Stimulated activated naive CD8-positive, alpha-beta T cell treated with anti-CD3 and anti-CD28 coated beads, Interleukin-15, Interleukin-2, amounts not matched to agents 100 ng/mL and 50 ng/mL, for 24 hours (primary cell): ENCODE measurements around the gene COCH.

Experiments
- H3K27ac Mint-ChIP-seq: one replicate; pipeline ENCODE4 v1.8.0; 2021; ENCODE audit warnings: mild to moderate bottlenecking, mixed read lengths
- H3K27me3 Mint-ChIP-seq: one replicate; pipeline ENCODE4 v1.8.0; 2021; ENCODE audit warnings: mixed read lengths
- H3K36me3 Mint-ChIP-seq: one replicate; pipeline ENCODE4 v1.8.0; 2021; ENCODE audit warnings: low read depth, mixed read lengths
- H3K4me1 Mint-ChIP-seq: one replicate; pipeline ENCODE4 v1.8.0; 2021; ENCODE audit warnings: low read depth, mixed read lengths
- H3K4me3 Mint-ChIP-seq: one replicate; pipeline ENCODE4 v1.8.0; 2021; ENCODE audit warnings: mild to moderate bottlenecking, mixed read lengths
- H3K9me3 Mint-ChIP-seq: one replicate; pipeline ENCODE4 v1.8.0; 2021; ENCODE audit warnings: mixed read lengths

COCH gene

DNA sequence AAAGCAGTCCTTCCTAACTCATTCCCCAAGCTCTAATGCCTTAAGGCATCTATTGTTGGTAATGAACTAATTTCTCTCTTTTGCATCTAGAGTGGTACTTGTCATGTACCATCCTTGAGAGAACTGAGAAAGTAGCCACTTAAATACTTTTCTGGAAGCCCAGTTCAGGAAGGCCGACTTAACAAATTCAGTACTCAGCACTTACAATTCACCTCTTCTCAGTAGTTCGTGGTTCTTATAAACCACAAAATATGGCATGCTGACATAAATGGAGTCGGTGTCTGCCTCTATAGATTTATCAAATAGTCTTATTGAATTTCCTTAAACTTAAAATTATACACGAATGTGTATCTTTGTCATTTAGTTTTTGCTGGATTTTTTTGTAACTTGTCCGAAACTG, 9.4 kb upstream of the COCH start:
- H3K27me3 Mint-ChIP-seq: peaks cover 37% of the 10 kb centered on the region
- H3K4me1 Mint-ChIP-seq: peaks cover 3% of the 10 kb centered on the region
- H3K36me3 Mint-ChIP-seq: no peaks in the 10 kb centered on the region
- H3K27ac Mint-ChIP-seq: no peak overlapping the region
- no peak overlapping the region for H3K4me3 Mint-ChIP-seq
- H3K9me3 Mint-ChIP-seq: no peaks in the 10 kb centered on the region

DNA sequence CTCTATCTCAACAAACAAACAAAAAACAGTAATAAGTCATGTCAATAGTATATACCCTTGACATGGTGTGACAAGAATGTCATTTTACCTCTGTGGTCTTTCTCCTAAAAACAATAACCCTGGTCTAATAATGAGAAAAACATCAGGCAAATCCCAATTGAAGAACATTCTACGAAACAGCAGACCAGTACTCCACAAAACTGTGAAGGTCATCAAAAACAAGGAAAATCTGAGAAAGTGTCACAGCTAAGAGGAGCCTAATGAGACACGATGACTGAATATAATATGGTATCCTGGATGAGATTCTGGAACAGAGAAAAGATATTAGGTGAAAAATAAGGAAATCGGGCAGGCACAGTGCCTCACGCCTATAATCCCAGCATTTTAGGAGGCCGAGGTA, 5.6 kb upstream of the COCH start:
- H3K27ac Mint-ChIP-seq: no peak overlapping the region

DNA sequence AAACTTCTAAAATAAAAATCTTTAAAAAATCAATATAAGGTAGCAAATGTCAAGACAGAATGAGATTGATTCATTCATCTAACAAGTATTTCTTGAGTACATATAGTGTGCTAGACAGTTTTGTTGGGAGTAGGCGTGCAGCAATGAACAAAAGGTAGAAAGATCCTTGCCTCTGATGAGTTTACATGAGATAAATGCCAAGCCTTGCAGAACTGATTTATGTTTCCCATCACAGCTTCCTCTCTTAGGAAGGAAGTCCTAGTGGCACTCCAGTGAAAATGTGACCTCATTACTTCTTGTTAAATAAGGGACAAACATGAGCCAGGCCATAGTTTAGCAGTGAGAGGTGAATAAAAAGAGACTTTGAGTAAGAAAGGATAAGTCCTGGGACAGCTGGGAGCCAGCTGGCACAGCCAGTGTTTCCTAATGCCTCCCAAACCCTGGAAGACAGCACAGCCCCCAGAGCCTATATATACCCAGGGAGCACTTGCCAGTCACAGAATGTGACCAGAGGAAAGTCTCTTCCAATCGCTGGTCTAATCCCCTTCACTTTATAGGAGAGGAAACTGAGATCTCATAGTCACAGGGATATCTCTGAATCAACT, 4.7 kb upstream of the COCH start:
- Mint-ChIP-seq H3K4me3 (no peak overlapping the region), H3K9me3 (no peaks in the 10 kb centered on the region), H3K27ac (no peak overlapping the region), H3K36me3 (no peaks in the 10 kb centered on the region), H3K27me3 (peaks cover 43% of the 10 kb centered on the region), H3K4me1 (peaks cover 8% of the 10 kb centered on the region)

More for the DNA sequence above, 5.6 kb upstream of the COCH start:
- H3K4me1 Mint-ChIP-seq: peaks cover 7% of the 10 kb centered on the region
- H3K9me3 Mint-ChIP-seq: no peaks in the 10 kb centered on the region
- H3K27me3 Mint-ChIP-seq: peaks cover 50% of the 10 kb centered on the region
- no peak overlapping the region for H3K4me3 Mint-ChIP-seq
- no peaks in the 10 kb centered on the region for H3K36me3 Mint-ChIP-seq

DNA sequence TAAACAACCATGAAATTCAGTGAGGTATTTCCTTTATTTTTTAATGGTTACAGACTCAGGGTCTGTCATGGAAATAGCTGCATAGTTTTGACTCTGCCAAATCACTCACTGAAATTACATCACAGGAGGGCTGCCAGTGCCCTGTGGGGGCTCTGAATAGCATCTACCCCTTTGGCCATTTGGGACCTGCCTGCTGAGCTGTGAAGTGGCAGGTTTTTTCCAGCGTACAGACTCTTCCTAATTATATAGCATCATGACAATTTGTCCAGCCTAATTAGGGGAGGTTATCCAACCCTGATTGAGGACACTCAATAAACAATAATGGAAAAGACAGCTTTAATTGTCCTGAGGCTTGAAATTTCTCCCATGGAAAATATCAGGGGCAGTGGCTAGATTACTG, 1.8 kb upstream of the COCH start:
- Mint-ChIP-seq H3K27me3 (peaks cover 57% of the 10 kb centered on the region), H3K4me1 (peaks cover 16% of the 10 kb centered on the region), H3K4me3 (no peak overlapping the region), H3K27ac (no peak overlapping the region), H3K9me3 (no peaks in the 10 kb centered on the region), H3K36me3 (no peaks in the 10 kb centered on the region)

DNA sequence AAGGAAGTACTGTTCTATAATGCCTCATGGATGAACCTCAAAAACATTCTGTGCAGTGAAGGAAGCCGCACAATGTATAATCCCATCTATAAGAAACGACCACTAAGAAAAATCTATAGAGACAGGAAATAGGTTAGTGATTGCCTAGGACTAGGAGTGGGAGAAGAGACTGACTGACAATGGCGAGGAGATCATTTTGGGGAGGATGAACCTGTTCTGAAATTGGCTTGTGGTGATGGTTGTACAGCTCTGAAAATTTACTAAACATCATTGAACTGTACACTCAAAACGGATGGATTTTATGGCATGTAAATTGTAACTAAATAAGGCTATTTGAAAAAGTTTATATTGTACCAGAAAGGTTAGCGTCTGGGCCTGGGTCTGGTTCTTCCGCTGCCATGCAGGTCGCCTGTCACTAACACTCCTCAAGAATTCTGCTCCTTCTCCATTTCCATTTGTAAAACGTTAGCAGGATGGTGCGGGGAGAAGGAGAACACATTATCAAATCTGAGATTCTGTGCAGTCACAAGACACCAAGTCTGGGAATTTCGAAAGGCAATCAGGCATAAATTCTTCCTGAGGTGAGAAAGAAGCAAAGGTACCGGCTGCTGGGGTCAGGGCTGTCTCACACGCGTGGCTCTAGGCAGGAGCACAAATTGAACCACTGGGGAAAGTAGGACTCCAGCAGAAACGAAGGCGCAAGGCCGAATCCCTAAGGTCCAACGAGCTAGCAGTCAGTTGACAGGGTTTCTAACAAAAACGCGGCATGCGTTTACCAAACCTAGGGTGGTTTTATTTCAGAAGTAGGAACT, 845 bp upstream of the COCH start:
- peak overlapping the region; percentile 61 for H3K4me3 Mint-ChIP-seq
- no peaks in the 10 kb centered on the region for H3K36me3 Mint-ChIP-seq
- H3K27me3 Mint-ChIP-seq: peaks cover 61% of the 10 kb centered on the region
- H3K9me3 Mint-ChIP-seq: no peaks in the 10 kb centered on the region
- no peak overlapping the region for H3K27ac Mint-ChIP-seq
- H3K4me1 Mint-ChIP-seq: peaks cover 16% of the 10 kb centered on the region

DNA sequence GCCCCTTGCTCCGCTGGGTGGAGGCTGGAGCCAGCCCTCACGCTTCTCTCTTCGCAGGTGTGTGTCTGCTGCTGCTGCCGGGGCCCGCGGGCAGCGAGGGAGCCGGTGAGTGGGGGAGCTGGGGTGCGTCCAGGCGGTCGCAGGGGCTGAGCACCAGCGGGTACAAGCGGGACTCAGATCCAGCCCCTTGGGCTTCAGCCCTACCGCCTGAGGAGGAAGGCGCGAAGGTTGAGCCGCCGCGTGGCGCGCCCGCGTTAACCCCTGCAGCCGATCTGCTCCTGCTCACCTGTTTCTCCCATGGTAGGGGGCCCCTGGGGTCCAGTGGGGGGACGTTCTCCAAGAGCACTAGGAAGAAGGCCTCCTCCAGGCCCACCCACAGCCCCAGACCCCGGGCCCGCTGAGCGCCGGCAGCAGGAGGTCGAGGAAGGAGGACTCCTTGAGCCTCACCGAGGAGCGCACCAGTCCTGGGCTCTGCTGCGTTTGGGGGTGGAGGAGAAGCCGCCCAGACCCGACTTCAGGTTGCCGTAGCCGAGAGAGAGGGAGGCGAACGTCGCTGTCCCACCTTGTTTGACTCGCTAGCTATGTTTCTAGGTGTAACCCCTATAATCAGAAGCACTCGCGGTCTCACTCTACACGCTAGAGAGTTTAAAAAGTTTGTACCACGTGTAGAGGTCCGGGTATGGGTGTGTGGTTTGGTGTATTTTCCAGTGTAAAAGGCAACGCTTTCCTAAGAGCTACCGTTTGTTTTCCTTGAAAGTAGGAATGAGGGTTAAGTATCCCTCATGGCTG, 834 bp downstream of the COCH start:
- Mint-ChIP-seq H3K27me3 (peaks cover 50% of the 10 kb centered on the region), H3K4me3 (peak overlapping the region; percentile 79), H3K36me3 (no peaks in the 10 kb centered on the region), H3K9me3 (no peaks in the 10 kb centered on the region), H3K27ac (no peak overlapping the region), H3K4me1 (peaks cover 16% of the 10 kb centered on the region)

DNA sequence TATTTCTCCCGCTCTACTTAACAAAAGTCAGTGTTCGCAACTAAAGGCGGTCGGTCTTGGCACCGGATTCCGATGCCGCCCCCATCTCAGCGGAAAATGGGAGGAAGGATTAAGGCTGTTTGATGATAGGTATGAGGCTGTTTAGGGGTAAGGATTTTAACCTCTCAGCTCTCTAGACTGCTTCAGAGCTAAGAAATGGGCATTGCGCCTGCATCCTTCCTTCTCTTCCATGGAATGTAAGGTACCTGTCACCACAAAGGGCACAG, 1.4 kb downstream of the COCH start:
- H3K27ac Mint-ChIP-seq: peak overlapping the region; percentile 21
- H3K9me3 Mint-ChIP-seq: no peaks in the 10 kb centered on the region
- H3K4me1 Mint-ChIP-seq: peaks cover 16% of the 10 kb centered on the region
- H3K4me3 Mint-ChIP-seq: peak overlapping the region; percentile 79
- H3K27me3 Mint-ChIP-seq: peaks cover 45% of the 10 kb centered on the region
- no peaks in the 10 kb centered on the region for H3K36me3 Mint-ChIP-seq

DNA sequence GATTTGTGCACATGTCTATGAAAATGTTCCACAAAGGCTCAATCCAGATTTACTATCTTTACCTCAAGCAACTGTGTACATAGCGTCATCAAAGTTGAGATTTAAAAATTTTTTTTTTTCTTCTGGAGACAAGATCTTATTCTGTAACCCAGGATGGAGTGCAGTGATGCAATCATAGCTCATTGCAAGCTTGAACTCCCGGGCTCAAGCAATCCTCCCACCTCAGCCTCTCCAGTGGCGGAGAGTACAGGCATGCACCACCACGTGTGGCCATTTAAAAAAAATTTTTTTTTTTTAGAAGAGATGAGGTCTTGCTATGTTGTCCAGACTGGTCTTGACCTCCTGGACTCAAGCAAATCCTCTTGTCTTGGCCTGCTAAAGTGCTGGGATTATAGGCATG, 2.3 kb downstream of the COCH start:
- Mint-ChIP-seq H3K4me1 (peaks cover 16% of the 10 kb centered on the region), H3K27ac (no peak overlapping the region), H3K9me3 (no peaks in the 10 kb centered on the region), H3K36me3 (no peaks in the 10 kb centered on the region), H3K4me3 (no peak overlapping the region), H3K27me3 (peaks cover 38% of the 10 kb centered on the region)

DNA sequence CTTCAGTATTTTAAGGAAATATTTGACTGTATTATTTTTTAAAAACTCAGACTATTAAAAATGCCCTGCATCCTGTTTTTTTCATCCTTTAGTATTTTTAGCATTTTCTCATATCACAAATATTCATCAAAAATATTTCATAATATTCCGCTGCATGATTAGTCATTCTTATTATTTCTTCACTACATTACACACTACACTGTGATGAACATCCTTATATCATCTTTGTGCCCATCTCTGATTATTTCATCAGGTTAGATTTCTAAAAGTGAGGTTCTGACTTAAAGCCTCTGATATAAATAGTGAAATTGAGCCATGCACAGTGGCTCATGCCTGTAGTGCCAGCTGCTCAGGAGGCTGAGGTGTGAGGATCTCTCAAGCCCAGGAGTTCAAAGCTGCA, 8.1 kb downstream of the COCH start:
- no peak overlapping the region for H3K4me3 Mint-ChIP-seq
- H3K36me3 Mint-ChIP-seq: no peaks in the 10 kb centered on the region
- H3K9me3 Mint-ChIP-seq: no peaks in the 10 kb centered on the region
- no peak overlapping the region for H3K27ac Mint-ChIP-seq
- no peaks in the 10 kb centered on the region for H3K4me1 Mint-ChIP-seq
- H3K27me3 Mint-ChIP-seq: peaks cover 4% of the 10 kb centered on the region

DNA sequence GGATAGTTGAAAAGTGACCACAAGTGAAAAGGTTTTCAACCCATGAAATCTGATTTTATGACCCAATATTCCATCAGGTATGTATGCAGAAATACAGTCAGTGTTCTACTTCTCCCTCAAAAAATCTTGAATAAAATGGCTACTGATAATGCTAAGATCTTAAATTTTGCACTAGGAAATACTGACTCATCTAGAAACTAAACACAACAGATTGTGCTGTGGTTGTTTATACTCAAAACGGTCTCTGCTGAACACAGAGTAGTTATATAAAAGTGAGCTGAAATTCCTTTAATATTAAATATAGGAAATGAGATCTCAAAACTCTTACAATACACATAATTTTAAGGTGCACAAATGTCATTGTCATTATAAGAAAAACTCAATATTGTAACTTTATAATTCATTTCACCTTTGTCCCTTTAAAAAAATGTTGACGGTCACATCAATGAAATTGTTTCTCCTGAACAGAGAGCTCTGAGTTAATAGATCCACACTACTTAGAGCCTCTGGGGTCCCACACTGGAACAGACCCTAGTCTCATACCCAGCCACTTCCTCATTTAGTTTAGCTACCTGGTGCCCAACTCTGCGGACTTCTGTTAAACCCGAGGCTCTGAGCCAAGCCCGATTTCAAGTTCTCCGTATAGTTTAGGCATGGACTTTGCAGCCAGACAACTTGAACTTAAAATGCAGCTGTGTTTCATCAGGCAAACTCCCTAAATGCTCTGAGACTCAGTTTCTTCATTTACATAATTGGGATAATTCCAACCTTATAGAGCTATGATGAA, 9.3 kb downstream of the COCH start:
- Mint-ChIP-seq H3K27me3 (no peaks in the 10 kb centered on the region), H3K36me3 (no peaks in the 10 kb centered on the region), H3K27ac (no peak overlapping the region), H3K4me1 (no peaks in the 10 kb centered on the region), H3K4me3 (no peak overlapping the region), H3K9me3 (no peaks in the 10 kb centered on the region)

DNA sequence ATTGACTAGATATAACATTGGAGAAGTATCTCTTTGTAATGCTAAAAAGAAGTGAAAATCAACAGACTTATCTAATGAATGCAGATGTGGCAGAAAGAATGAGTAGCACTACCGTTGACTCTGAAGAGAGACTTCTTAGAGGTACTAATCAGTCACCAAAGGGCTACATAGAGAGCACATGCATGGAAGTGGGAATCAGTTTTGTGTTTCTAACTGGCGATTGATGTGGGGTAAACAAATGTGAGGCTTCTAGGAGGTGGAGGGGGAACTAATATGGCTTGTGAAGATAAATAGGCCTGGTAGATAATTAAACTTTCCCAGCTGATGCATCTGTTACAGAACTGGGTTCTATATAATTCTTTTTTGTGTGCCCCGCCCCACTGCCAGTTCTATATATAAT, 10.5 kb downstream of the COCH start:
- H3K27ac Mint-ChIP-seq: no peak overlapping the region
- H3K4me3 Mint-ChIP-seq: no peak overlapping the region
- no peaks in the 10 kb centered on the region for H3K9me3 Mint-ChIP-seq
- no peaks in the 10 kb centered on the region for H3K27me3 Mint-ChIP-seq
- H3K36me3 Mint-ChIP-seq: no peaks in the 10 kb centered on the region
- peaks cover 4% of the 10 kb centered on the region for H3K4me1 Mint-ChIP-seq

DNA sequence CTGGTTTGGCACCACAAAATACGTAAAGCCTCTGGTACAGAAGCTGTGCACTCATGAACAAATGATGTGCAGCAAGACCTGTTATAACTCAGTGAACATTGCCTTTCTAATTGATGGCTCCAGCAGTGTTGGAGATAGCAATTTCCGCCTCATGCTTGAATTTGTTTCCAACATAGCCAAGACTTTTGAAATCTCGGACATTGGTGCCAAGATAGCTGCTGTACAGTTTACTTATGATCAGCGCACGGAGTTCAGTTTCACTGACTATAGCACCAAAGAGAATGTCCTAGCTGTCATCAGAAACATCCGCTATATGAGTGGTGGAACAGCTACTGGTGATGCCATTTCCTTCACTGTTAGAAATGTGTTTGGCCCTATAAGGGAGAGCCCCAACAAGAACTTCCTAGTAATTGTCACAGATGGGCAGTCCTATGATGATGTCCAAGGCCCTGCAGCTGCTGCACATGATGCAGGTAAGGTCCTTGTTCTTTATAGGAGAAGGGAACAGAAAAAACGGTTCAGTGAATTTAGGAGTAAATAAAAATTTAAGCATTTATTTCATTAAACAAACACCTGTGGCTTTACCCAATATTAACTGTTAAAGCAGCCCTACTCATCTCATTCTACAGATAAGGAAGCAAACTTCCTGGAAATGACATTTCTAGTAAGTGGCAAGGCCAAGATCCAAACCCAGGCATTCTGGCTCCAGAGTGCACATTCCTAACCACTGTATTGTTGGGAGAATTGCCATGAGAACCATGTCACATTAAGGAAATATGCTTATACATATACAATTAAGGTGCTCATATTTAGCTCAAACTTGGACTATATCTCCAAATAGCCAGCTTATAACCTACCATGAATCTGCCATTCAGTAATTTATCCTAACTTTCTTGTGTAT, 11.7 kb downstream of the COCH start:
- H3K4me1 Mint-ChIP-seq: peaks cover 4% of the 10 kb centered on the region
- no peaks in the 10 kb centered on the region for H3K36me3 Mint-ChIP-seq
- no peak overlapping the region for H3K27ac Mint-ChIP-seq
- no peaks in the 10 kb centered on the region for H3K9me3 Mint-ChIP-seq
- H3K27me3 Mint-ChIP-seq: no peaks in the 10 kb centered on the region
- H3K4me3 Mint-ChIP-seq: no peak overlapping the region

DNA sequence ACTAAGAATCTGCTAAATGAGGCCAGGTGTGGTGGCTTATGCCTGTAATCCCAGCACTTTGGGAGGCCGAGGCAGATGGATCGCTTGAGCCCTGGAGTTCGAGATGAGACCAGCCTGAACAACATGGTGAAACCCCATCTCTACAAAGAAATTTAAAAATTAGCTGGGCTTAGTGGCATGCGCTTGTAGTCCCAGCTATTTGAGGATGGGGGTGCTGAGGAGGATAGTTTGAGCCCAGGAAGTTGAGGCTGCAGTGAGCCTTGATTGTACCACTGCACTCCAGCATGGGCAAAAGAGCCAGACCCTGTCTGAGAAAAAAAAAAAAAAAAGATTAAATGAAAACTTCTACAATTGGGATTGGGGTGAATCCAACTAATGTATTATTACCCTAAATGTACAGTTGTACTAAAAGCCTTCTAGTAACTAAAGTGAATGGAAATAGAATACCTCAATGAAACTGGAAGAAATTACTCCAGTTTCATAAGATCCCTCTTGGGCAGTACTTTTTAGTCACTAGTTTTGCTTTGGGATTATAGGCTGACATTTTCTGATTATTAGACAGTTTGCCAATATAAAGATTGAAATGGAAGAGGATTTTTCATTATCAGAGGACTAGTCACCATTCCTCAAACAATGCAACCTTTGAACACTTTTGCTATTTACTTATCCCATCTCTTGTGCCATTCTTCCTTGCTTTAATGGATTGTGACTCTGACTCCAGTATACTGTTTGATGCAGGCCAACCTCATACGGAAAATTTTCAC, 14.3 kb downstream of the COCH start:
- peaks cover 4% of the 10 kb centered on the region for H3K4me1 Mint-ChIP-seq
- no peak overlapping the region for H3K4me3 Mint-ChIP-seq
- no peak overlapping the region for H3K27ac Mint-ChIP-seq

DNA sequence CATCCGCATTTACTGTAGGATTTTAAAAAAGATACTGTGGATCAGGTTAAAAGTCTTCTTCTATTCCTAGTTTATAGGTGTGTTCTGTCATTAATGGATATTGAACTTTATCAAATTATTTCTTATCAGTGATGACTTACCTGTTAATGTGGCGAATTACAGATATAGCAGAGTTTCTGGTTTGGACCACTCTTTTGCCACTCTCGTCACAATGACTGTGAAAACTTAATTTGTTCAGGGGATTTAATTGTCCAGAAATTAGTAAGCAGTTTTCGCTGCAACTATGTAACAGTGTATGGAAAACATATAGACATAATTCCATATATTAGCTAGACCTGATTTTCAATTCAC, 14.9 kb downstream of the COCH start:
- H3K27ac Mint-ChIP-seq: no peak overlapping the region
- no peaks in the 10 kb centered on the region for H3K9me3 Mint-ChIP-seq
- peaks cover 12% of the 10 kb centered on the region for H3K36me3 Mint-ChIP-seq
- no peak overlapping the region for H3K4me3 Mint-ChIP-seq
- peaks cover 4% of the 10 kb centered on the region for H3K4me1 Mint-ChIP-seq
- no peaks in the 10 kb centered on the region for H3K27me3 Mint-ChIP-seq

More for the DNA sequence above, 14.3 kb downstream of the COCH start:
- no peaks in the 10 kb centered on the region for H3K27me3 Mint-ChIP-seq
- H3K9me3 Mint-ChIP-seq: no peaks in the 10 kb centered on the region
- peaks cover 9% of the 10 kb centered on the region for H3K36me3 Mint-ChIP-seq
